ENCODE results near the gene TACC3. TPM values are rescaled to one million over a fixed set of nuclear protein-coding genes. Genes with fewer than 3 reads are reported as not detected.

TACC3 gene
- total and polyA plus RNA-seq, 2 of the 8 experiments (the other 6 are each of a cell fraction or from before 2014, with no cell fraction given) = 73.8 to 148 TPM

- Histone ChIP-seq H3K36me3 (ENCODE audit: control insufficient read depth in 2 of 4, insufficient read depth in 4 of 4, low read length in 3 of 4) (no peaks in the 10 kb centered on the region), H4K8ac (ENCODE audit: extremely low read depth, insufficient read depth, low read length) (peak overlapping the region; percentile 73), H3K4me2 (ENCODE audit: insufficient read depth in 1 of 2, low read depth in 2 of 2, low read length in 2 of 2) (no peak overlapping the region), H2BK12ac (ENCODE audit: low read depth, low read length) (peak overlapping the region; percentile 99; the same call in 1 of the 2 replicates), H3K9ac (replicated peaks in 1 of 4; ENCODE audit: extremely low read depth in 1 of 4, low read depth in 3 of 4, low read length in 3 of 4) (no peak overlapping the region; a peak in 1 of 7 replicates), H2AK5ac (ENCODE audit: low read depth, low read length) (peak overlapping the region; percentile 94; the same call in 1 of the 2 replicates), H2BK5ac (ENCODE audit: low read depth, low read length) (peak overlapping the region; percentile 96; the same call in 1 of the 2 replicates), H3K4me1 (replicated peaks in 1 of 4; ENCODE audit: control insufficient read depth in 3 of 4, insufficient read depth in 4 of 4, low read length in 3 of 4) (peaks cover 0 to 30% (median 23%) of the 10 kb centered on the region in 4 experiments; a peak in 6 of 7 replicates), H3K27ac (ENCODE audit: low read depth, low read length) (no peak overlapping the region), H2BK20ac (ENCODE audit: low read length) (peak overlapping the region; percentile 66), H4K91ac (replicated peaks; ENCODE audit: insufficient read length, low read length) (peak overlapping the region; percentile 81), H3K56ac (replicated peaks; ENCODE audit: insufficient read length, low read depth, low read length) (peak overlapping the region; percentile 4), H3K9me3 (ENCODE audit: insufficient read depth in 2 of 2, low read depth in 1 of 2, low read length in 1 of 2) (no peaks in the 10 kb centered on the region), H3K79me1 (ENCODE audit: low read depth, low read length) (no peaks in the 10 kb centered on the region; the same call in 1 of the 2 replicates), H3K4ac (replicated peaks; ENCODE audit: insufficient read length, low read depth, low read length) (peak overlapping the region; percentile 99), H3K14ac (ENCODE audit: insufficient read length) (no peak overlapping the region), H2BK120ac (replicated peaks; ENCODE audit: low read depth, low read length) (peak overlapping the region; percentile 64), H3K79me2 (ENCODE audit: control insufficient read depth in 1 of 2, insufficient read depth in 2 of 2, low read length in 2 of 2) (no peaks in the 10 kb centered on the region), H2AFZ (ENCODE audit: low read length) (no peak overlapping the region), H2BK15ac (ENCODE audit: low read length) (peak overlapping the region; percentile 95; the same call in 1 of the 2 replicates), H4K20me1 (replicated peaks in 1 of 2; ENCODE audit: control insufficient read depth in 1 of 2, insufficient read depth in 2 of 2, low read length in 2 of 2) (peaks cover 0 to 2% of the 10 kb centered on the region in 2 experiments), H3K18ac (ENCODE audit: extremely low read depth, low read length) (peak overlapping the region; percentile 71; the same call in 1 of the 2 replicates), H3K23ac (ENCODE audit: insufficient read length) (no peak overlapping the region), H3K23me2 (ENCODE audit: low read depth, low read length) (no peaks in the 10 kb centered on the region), H3K27me3 (replicated peaks in 1 of 4; ENCODE audit: control insufficient read depth in 3 of 4, extremely low read depth in 1 of 4, insufficient read depth in 3 of 4, low read length in 3 of 4) (no peaks in the 10 kb centered on the region), H3K4me3 (ENCODE audit: extremely low read depth in 1 of 4, insufficient read depth in 2 of 4, low read depth in 3 of 4, low read length in 4 of 4) (no peak overlapping the region), H4K5ac (ENCODE audit: insufficient read length, low read depth, low read length) (no peak overlapping the region)
- DNase-seq (ENCODE audit: low read depth in 1 of 2, low spot score in 2 of 2) (no peak), FAIRE-seq (no peak)
- ChIA-PET POLR2A (ENCODE audit: partially characterized antibody) (interaction anchor here (2.0 to 17.2 kb wide), 4 partner anchors 9 to 14 kb away, joined by 6 to 170 read pairs (median 12); partner anchors contain the start of gene FGFR3), CTCF (ENCODE audit: partially characterized antibody) (interaction anchor here (52.9 to 71.2 kb wide), 2 partner anchors 12 kb away, joined by 2507 read pairs; partner anchors contain the start of gene FGFR3)
- WGBS, 2 experiments (ENCODE audit: extremely low coverage in 1 of 2, insufficient coverage in 1 of 2, insufficient read length in 1 of 2, insufficient replicate concordance in 2 of 2, low coverage in 1 of 2, low lambda C conversion rate in 2 of 2, missing lambda C conversion rate in 1 of 2) = 95% methylated on average over 22 of the region's 24 CpGs; no CpG with 5 or more reads in 1 of the 2 experiments
- TF ChIP-seq SIN3A (conservative IDR thresholded peaks at IDR 0.05 in 1 of 2, IDR thresholded peaks at IDR 0.05 in 1 of 2; ENCODE audit: low read depth in 1 of 2, low read length in 2 of 2) (no peak), CBX8 (IDR thresholded peaks at IDR 0.05; ENCODE audit: borderline replicate concordance, low read depth, low read length) (no peak), TAF1 (IDR thresholded peaks at IDR 0.05; ENCODE audit: low read depth, low read length) (no peak)
Measured at GRCh38 chr4:1776521-1777161, 55.3 kb downstream of the TACC3 start.
